PFSK-1 (cell line): Measurements from ENCODE around the gene PCGF6.

Experiments used
- FOXP2 ChIP-seq: optimal IDR thresholded peaks from 2 replicates; pipeline ENCODE3; 2011; ENCODE audit warnings: borderline replicate concordance, control low read depth, inconsistent platforms; ENCODE audit not compliant: insufficient read depth; ENCODE audit errors: extremely low read length, extremely low read depth
- POLR2AphosphoS5 ChIP-seq: IDR thresholded peaks from 2 replicates; pipeline ENCODE4 v1.6.1; 2012; ENCODE audit warnings: low read depth, mild to moderate bottlenecking, control low read depth, low read length, moderate library complexity
- REST ChIP-seq, 2 experiments: IDR thresholded peaks; 2 replicates each; pipeline versions ENCODE4 v1.6.1 to v1.8.0; 2011 to 2012; ENCODE audit warnings: low read depth in 2 of 2, low read length in 2 of 2, control low read depth in 1 of 2, inconsistent platforms in 1 of 2, mild to moderate bottlenecking in 1 of 2, moderate library complexity in 1 of 2; ENCODE audit not compliant: insufficient read depth in 1 of 2
- SIN3A ChIP-seq: IDR thresholded peaks from 2 replicates; pipeline ENCODE4 v1.6.1; 2012; ENCODE audit warnings: mild to moderate bottlenecking, low read length, moderate library complexity, borderline replicate concordance; ENCODE audit not compliant: insufficient read depth
- TAF1 ChIP-seq: IDR thresholded peaks from 2 replicates; pipeline ENCODE4 v1.6.1; 2012; ENCODE audit warnings: low read length, control low read depth, borderline replicate concordance; ENCODE audit not compliant: insufficient read depth

- TF ChIP-seq SIN3A (no peak), TAF1 (no peak), REST (IDR thresholded peaks at IDR 0.05; ENCODE audit: insufficient read depth in 1 of 2, low read depth in 2 of 2, low read length in 2 of 2) (no peak), FOXP2 (no peak), POLR2AphosphoS5 (no peak)
These were observed 93.1 kb downstream of the PCGF6 start for GRCh38 chr10:103257812-103258211.
